Immature natural killer cell (primary cell): ENCODE measurements around the gene MAP1B. TPM values are rescaled to one million over a fixed set of nuclear protein-coding genes. Genes with fewer than 3 reads are reported as not detected.

Experiments
- DNase-seq, 3 donors: peaks; one replicate each; pipeline ENCODE4 v3.0.0; 2022; ENCODE audit warnings: mixed read lengths in 1 of 3
- H3K27ac Mint-ChIP-seq, 6 donors: one replicate each; pipeline ENCODE4 v1.8.0; 2020; ENCODE audit warnings: mixed read lengths in 6 of 6, mild to moderate bottlenecking in 5 of 6, inconsistent platforms in 4 of 6, moderate library complexity in 3 of 6
- H3K27me3 Mint-ChIP-seq, 3 donors: one replicate each; pipeline ENCODE4 v1.8.0; 2020 to 2021; ENCODE audit warnings: low read depth in 3 of 3, mild to moderate bottlenecking in 3 of 3, mixed read lengths in 3 of 3, moderate library complexity in 3 of 3, inconsistent platforms in 1 of 3
- H3K36me3 Mint-ChIP-seq, 3 donors: one replicate each; pipeline ENCODE4 v1.8.0; 2020; ENCODE audit warnings: mixed read lengths in 3 of 3, inconsistent platforms in 2 of 3, mild to moderate bottlenecking in 2 of 3
- H3K4me1 Mint-ChIP-seq, 2 donors: one replicate each; pipeline ENCODE4 v1.8.0; 2020; ENCODE audit warnings: inconsistent platforms in 2 of 2, mild to moderate bottlenecking in 2 of 2, mixed read lengths in 2 of 2, moderate library complexity in 1 of 2
- H3K4me3 Mint-ChIP-seq, 5 donors: one replicate each; pipeline ENCODE4 v1.8.0; 2020; ENCODE audit warnings: mild to moderate bottlenecking in 5 of 5, mixed read lengths in 5 of 5, inconsistent platforms in 3 of 5, moderate library complexity in 3 of 5
- H3K9me3 Mint-ChIP-seq, 6 donors: one replicate each; pipeline ENCODE4 v1.8.0; 2020; ENCODE audit warnings: mild to moderate bottlenecking in 6 of 6, mixed read lengths in 6 of 6, inconsistent platforms in 4 of 6, moderate library complexity in 3 of 6
- polyA plus RNA-seq, 3 donors: library from polyadenylated mRNA; unstranded; fragments of 300-500 nt; fragmentation: Illumina TruSeq; gene quantifications; one replicate each; pipeline ENCODE4 v1.2.3, GENCODE V29; 2021

MAP1B gene
- polyA plus RNA-seq, 3 donors from 2014 or later, result 0.02 to 0.30 (median 0.15) TPM

GRCh38 chr5:72256536-72256935 is 149.3 kb downstream of the MAP1B start:
- Mint-ChIP-seq H3K36me3 (peaks cover 3 to 14% (median 4%) of the 10 kb centered on the region in 3 donors), H3K4me3 (no peak overlapping the region), H3K27me3 (no peaks in the 10 kb centered on the region), H3K4me1 (peaks cover 10 to 19% of the 10 kb centered on the region in 2 donors), H3K9me3 (no peaks in the 10 kb centered on the region), H3K27ac (no peak overlapping the region)
- no peak for DNase-seq

Other genes starting within 250 kb of the MAP1B start
- 10 to 100 TPM; 25.3 to 58.3 (median 40.9) TPM for gene MRPS27, start 212.8 kb downstream of the MAP1B start, polyA plus RNA-seq
- gene PTCD2, start 212.9 kb downstream of the MAP1B start, polyA plus RNA-seq, result 1 to 10 TPM; 2.9 to 7.8 (median 4.0) TPM